Type B pancreatic cell (in vitro differentiated cells): ENCODE measurements around the gene ACSF3. TPM values are rescaled to one million over a fixed set of nuclear protein-coding genes. Genes with fewer than 3 reads are reported as not detected.

Experiments
- DNase-seq: peaks from one replicate; pipeline ENCODE4 v3.0.0; 2021; ENCODE audit warnings: mixed read lengths; ENCODE audit not compliant: unreplicated experiment; ENCODE audit errors: extremely low spot score
- H3K27ac Mint-ChIP-seq: 2 replicates; pipeline ENCODE4 v1.8.0; 2021; ENCODE audit warnings: mild to moderate bottlenecking, mixed read lengths
- H3K27me3 Mint-ChIP-seq: 2 replicates; pipeline ENCODE4 v1.8.0; 2021; ENCODE audit warnings: mixed read lengths
- H3K36me3 Mint-ChIP-seq: 2 replicates; pipeline ENCODE4 v1.8.0; 2021; ENCODE audit warnings: mixed read lengths
- H3K4me1 Mint-ChIP-seq: one replicate; pipeline ENCODE4 v1.8.0; 2021; ENCODE audit warnings: mixed read lengths; ENCODE audit not compliant: unreplicated experiment
- H3K4me3 Mint-ChIP-seq: 2 replicates; pipeline ENCODE4 v1.8.0; 2021; ENCODE audit warnings: mild to moderate bottlenecking, mixed read lengths
- H3K9me3 Mint-ChIP-seq: 2 replicates; pipeline ENCODE4 v1.8.0; 2021; ENCODE audit warnings: mixed read lengths
- total RNA-seq: library from RNA; stranded (reverse); gene quantifications from 2 replicates; pipeline ENCODE4 v1.2.1, GENCODE V29; 2021; ENCODE audit warnings: low replicate concordance
- TF ChIP-seq, protein P1 (sequence below): fragments of 200-600 bp; sonication (generic); conservative IDR thresholded peaks from 2 replicates; pipeline ENCODE4 v1.5.0; 2021; ENCODE audit warnings: antibody characterized with exemption, mild to moderate bottlenecking

ACSF3 gene
- total RNA-seq, 1 donor from 2014 or later: 29.0 TPM

DNA sequence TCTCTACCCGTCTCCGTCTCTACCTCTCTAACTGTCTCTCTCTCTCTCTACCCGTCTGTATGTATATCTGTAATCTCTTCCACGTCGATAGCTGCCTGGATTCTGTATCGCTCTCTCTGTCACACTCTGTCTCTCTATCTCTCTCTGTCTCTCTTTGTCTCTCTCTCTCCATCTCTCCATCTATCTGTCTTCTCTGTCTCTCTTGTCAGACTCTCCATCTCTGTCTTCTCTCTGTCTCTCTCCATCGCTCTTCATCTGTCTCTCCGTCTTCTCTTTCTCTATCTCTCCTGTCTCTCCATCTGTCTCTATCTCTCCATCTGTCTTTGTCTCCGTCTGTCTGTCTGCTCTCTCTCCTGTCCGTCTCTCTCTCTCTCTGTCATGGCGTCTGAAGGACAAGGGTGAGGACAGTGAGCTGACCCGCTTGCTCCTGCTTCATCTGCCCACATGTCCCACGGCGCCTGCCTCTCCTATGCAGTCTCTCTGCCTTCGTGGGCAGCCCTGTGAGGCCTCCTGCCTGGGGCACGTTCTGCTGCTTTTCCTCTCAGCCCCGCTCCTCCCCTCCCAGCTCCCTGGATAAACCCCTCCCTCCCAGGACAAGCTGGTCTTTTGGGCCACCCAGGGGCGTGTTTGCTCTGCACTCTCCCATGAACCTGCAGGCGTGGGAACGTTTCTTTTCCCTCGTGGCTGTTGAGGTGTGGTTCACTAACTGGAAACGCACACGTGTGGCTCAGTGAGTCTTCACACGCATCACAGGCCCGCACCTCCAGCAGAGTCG lies 18.9 kb downstream of the ACSF3 start:
- Mint-ChIP-seq H3K4me3 (no peak overlapping the region), H3K4me1 (no peaks in the 10 kb centered on the region), H3K9me3 (no peaks in the 10 kb centered on the region), H3K27me3 (no peaks in the 10 kb centered on the region), H3K36me3 (peaks cover 17% of the 10 kb centered on the region), H3K27ac (no peak overlapping the region)
- TF ChIP-seq, protein P1, sequence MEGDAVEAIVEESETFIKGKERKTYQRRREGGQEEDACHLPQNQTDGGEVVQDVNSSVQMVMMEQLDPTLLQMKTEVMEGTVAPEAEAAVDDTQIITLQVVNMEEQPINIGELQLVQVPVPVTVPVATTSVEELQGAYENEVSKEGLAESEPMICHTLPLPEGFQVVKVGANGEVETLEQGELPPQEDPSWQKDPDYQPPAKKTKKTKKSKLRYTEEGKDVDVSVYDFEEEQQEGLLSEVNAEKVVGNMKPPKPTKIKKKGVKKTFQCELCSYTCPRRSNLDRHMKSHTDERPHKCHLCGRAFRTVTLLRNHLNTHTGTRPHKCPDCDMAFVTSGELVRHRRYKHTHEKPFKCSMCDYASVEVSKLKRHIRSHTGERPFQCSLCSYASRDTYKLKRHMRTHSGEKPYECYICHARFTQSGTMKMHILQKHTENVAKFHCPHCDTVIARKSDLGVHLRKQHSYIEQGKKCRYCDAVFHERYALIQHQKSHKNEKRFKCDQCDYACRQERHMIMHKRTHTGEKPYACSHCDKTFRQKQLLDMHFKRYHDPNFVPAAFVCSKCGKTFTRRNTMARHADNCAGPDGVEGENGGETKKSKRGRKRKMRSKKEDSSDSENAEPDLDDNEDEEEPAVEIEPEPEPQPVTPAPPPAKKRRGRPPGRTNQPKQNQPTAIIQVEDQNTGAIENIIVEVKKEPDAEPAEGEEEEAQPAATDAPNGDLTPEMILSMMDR: no peak
- DNase-seq: no peak

DNA sequence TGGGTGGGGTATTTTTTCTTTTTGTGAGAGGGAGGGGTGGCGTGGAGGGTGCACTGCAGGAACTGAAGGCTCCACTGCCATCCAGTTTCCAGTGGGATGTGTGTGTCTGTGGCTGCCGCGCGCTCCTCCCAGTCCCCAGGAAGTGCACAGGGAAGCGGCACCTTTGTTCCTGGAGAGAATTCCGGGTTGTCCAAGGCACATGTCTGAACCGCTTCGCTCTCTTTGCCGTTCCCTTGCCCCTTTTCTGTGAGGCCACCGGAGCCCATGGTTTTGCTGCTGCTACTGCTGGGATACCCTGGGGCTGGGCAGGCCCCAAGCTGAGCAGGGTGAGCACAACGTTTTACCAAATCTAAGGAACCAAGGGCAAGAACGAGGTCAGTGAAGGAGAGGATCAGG lies 19.5 kb downstream of the ACSF3 start:
- Mint-ChIP-seq H3K9me3 (no peaks in the 10 kb centered on the region), H3K27me3 (no peaks in the 10 kb centered on the region), H3K27ac (no peak overlapping the region), H3K4me3 (no peak overlapping the region), H3K4me1 (no peaks in the 10 kb centered on the region), H3K36me3 (peaks cover 17% of the 10 kb centered on the region)
- no peak for DNase-seq
- TF ChIP-seq, protein P1: no peak

DNA sequence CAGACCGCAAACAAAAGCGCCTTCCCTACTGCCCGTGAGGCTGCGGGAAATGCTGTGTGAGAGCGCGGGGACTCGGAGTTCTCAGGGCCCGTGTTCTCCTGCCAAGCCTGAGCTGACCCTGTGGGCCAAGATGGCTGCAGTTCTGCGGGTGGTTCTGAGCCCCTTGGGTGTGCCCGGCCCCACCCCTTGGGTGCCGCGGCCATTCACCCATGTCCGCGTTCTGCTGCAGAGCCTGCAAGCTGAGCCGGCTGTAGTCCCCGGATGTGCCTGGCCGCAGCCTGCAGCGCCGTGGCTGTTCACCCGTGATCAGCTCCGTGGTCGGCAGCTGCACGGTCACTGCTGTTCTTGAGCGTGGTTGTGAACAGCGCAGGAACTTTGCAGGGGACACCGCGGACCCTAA lies 20.0 kb downstream of the ACSF3 start:
- no peaks in the 10 kb centered on the region for H3K27me3 Mint-ChIP-seq
- H3K4me1 Mint-ChIP-seq: no peaks in the 10 kb centered on the region
- H3K4me3 Mint-ChIP-seq: no peak overlapping the region
- DNase-seq: no peak
- H3K36me3 Mint-ChIP-seq: peaks cover 13% of the 10 kb centered on the region
- no peaks in the 10 kb centered on the region for H3K9me3 Mint-ChIP-seq
- no peak overlapping the region for H3K27ac Mint-ChIP-seq
- TF ChIP-seq, protein P1: no peak

DNA sequence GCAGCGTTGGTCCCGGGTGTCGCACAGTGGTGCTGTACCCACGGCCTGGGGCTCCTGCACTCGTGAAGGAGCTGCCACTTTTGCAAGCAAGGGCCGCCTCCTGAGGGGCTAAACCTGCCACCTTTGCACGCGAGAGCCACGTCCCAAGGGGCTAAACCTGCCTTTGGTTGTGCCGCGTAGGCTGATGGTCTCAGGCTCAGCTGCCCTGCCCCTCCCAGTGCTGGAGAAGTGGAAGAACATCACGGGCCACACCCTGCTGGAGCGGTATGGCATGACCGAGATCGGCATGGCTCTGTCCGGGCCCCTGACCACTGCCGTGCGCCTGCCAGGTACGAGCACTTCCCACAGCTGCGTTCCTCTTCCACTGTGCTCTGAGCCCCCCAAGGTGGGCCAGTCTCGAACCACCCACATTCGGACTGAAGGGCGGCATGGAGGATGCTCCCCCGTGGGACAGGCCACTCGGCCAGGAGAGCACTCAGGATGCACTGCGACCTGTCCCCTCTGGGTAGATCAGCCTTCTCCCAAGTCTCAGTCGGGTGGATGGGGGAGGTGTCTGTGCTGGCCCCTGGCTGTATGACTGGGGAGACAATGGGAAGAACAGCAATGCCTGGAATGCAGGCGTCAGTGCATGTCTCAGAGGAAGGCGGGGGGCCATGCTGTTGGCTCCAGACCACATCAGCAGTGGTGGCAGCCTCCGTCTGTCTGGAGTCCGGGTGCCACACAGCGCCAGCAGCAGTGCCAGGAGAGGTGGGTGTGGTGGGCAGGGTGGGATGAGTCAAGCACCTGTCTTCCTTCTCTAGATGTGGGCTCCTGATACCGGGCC lies 20.7 kb downstream of the ACSF3 start:
- H3K36me3 Mint-ChIP-seq: peaks cover 12% of the 10 kb centered on the region
- H3K4me1 Mint-ChIP-seq: no peaks in the 10 kb centered on the region
- H3K9me3 Mint-ChIP-seq: no peaks in the 10 kb centered on the region
- no peak for DNase-seq
- TF ChIP-seq, protein P1: no peak
- H3K27me3 Mint-ChIP-seq: no peaks in the 10 kb centered on the region
- H3K27ac Mint-ChIP-seq: no peak overlapping the region
- H3K4me3 Mint-ChIP-seq: no peak overlapping the region

DNA sequence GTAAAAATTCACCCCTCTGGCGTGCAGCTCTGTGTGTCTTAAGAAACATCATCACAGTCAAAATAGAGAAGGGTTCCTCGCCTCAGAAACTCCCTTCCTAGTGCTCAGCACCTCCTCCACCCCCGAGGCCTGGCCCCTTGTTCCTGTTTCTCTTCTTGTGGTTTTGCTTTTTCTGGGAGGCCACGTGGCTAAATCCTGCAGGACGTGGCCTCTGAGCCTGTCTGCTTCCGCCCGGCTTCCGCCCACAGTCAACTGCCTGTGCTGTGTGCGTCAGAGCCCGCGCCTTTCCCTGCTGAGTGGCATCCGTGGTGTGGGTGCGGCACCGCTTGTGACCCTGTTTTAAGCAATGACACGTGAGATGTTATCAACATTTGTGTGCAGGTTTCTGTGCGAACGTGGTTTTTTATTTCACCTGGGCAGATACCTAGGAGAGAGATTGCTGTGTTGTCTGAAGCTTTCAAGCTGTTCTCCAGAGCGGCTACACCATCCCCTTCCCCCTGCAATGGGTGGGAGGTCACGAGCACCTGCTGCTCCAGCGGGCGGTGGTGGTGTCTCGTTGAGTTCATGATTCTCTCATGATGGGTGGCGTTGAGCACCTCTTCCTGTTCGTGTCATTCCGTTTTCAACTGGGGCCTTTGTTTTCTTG lies 21.7 kb downstream of the ACSF3 start:
- no peak for DNase-seq
- no peaks in the 10 kb centered on the region for H3K9me3 Mint-ChIP-seq
- H3K4me1 Mint-ChIP-seq: no peaks in the 10 kb centered on the region
- H3K4me3 Mint-ChIP-seq: no peak overlapping the region
- peaks cover 9% of the 10 kb centered on the region for H3K36me3 Mint-ChIP-seq
- no peaks in the 10 kb centered on the region for H3K27me3 Mint-ChIP-seq
- TF ChIP-seq, protein P1: no peak
- H3K27ac Mint-ChIP-seq: no peak overlapping the region
